ENCODE data around the gene FBXO47.

DNA sequence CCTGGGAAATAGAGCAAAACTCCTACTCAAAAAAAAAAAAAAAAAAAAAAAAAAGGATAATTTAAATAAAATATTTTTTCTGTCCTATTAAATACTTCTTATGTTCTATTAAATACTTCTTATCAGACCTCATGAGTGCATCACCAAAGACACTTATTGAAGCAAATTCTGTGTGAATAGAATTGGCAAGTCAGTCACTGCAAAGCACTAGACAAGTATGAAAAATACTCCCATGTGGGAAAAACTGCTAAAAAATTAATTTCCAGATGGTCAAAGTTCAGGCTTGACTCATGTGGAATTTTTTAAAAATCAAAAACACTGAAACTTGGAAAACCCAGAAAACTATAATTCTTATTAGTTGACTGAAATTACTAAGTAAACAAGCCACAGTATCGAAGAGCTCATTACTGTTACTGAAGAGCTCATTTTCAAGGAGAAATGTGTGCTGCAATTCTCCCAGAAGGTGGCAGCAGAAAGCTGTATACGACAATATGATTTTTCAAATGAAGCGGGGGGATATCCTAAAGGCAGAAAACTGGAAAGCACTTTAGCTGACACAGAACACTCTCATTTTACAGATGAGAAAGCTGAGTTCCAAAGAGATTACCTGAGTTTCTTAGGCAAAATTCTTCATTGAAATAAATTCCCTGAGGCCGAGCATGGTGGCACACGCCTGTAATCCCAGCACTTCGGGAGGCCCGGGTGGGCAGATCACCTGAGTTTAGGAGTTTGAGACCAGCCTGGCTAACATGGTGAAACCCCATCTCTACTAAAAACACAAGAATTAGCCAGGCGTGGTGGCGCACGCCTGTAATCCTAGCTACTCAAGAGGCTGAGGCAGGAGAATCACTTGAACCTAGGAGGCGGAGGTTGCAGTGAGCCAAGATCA is 15.9 kb upstream of the FBXO47 start:
- TF ChIP-seq ZNF560 (tag by site-specific recombination; IDR thresholded peaks at IDR 0.05; ENCODE audit: borderline replicate concordance) (no peak), ZNF837 (tag by site-specific recombination; IDR thresholded peaks at IDR 0.05) (no peak), ZBTB11 (tag by site-specific recombination; conservative IDR thresholded peaks at IDR 0.05; ENCODE audit: low read depth) (no peak)
- TF ChIP-seq, protein P1, sequence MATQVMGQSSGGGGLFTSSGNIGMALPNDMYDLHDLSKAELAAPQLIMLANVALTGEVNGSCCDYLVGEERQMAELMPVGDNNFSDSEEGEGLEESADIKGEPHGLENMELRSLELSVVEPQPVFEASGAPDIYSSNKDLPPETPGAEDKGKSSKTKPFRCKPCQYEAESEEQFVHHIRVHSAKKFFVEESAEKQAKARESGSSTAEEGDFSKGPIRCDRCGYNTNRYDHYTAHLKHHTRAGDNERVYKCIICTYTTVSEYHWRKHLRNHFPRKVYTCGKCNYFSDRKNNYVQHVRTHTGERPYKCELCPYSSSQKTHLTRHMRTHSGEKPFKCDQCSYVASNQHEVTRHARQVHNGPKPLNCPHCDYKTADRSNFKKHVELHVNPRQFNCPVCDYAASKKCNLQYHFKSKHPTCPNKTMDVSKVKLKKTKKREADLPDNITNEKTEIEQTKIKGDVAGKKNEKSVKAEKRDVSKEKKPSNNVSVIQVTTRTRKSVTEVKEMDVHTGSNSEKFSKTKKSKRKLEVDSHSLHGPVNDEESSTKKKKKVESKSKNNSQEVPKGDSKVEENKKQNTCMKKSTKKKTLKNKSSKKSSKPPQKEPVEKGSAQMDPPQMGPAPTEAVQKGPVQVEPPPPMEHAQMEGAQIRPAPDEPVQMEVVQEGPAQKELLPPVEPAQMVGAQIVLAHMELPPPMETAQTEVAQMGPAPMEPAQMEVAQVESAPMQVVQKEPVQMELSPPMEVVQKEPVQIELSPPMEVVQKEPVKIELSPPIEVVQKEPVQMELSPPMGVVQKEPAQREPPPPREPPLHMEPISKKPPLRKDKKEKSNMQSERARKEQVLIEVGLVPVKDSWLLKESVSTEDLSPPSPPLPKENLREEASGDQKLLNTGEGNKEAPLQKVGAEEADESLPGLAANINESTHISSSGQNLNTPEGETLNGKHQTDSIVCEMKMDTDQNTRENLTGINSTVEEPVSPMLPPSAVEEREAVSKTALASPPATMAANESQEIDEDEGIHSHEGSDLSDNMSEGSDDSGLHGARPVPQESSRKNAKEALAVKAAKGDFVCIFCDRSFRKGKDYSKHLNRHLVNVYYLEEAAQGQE (tag by site-specific recombination; IDR thresholded peaks at IDR 0.05), result no peak

Measured in HEK293 (cell line).